Measurements from ENCODE around the gene PECR.

GRCh38 chr2:216126943-216127342, 45.3 kb upstream of the PECR start:
- TF ChIP-seq CTCF (IDR thresholded peaks at IDR 0.05 in 2 of 3, conservative IDR thresholded peaks at IDR 0.05 in 1 of 3; ENCODE audit: control insufficient read depth in 2 of 3, extremely low read depth in 1 of 3, insufficient read depth in 1 of 3, low read depth in 3 of 3, low read length in 3 of 3) (no peak), POLR2AphosphoS5 (IDR thresholded peaks at IDR 0.05; ENCODE audit: low read length) (no peak), NFYB (IDR thresholded peaks at IDR 0.05; ENCODE audit: insufficient read depth, low read depth, low read length) (no peak), POLR2A (IDR thresholded peaks at IDR 0.05; ENCODE audit: low read depth, low read length) (no peak), KAT2A (conservative IDR thresholded peaks at IDR 0.05; ENCODE audit: control insufficient read depth, low read depth, low read length) (no peak), EZH2 (IDR thresholded peaks at IDR 0.05; ENCODE audit: borderline replicate concordance, control insufficient read depth, low read depth, low read length) (no peak), RFX5 (IDR thresholded peaks at IDR 0.05; ENCODE audit: low read depth, low read length) (no peak), MAX (IDR thresholded peaks at IDR 0.05; ENCODE audit: low read depth, low read length) (no peak), ZNF274 (IDR thresholded peaks at IDR 0.05; ENCODE audit: insufficient read depth, insufficient read length) (no peak), SUZ12 (IDR thresholded peaks at IDR 0.05; ENCODE audit: unreplicated experiment) (no peak), IRF3 (IDR thresholded peaks at IDR 0.05) (no peak)

Measured in GM12878 (cell line).